ENCODE results near the gene SUPT6H.
A peak's percentile ranks its signal among the peaks of the same experiment; 100 is the strongest.
"Not testable (repeated sequence)": the region's sequence is repeated elsewhere in the genome, so short reads cannot be mapped to it uniquely, and the experiment has no call there.

SUPT6H gene

DNA sequence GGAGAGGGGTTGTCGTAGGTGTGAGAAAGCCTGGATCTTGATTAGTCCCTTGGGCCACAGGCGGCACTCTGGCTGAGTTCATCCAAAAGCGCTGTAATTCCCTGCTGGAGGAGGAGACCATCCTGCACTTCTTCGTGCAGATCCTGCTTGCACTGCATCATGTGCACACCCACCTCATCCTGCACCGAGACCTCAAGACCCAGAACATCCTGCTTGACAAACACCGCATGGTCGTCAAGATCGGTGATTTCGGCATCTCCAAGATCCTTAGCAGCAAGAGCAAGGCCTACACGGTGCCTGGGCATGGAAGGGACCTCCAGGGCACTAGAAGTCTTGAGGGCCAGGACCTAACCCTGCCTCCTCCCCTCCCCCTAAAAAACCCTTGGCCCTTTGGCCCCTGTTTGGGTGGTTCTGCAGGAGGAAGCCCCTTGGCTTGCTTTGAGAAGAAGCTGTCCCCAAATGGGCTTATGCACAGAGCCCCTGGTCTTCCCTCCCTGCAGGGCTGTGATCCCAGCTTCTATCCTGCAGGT is 72.8 kb downstream of the SUPT6H start:
- no peaks in the 10 kb centered on the region for H3K4me1 ChIP-seq (ENCODE audit: control insufficient read depth, insufficient read depth, low read length)
- no peak for DNase-seq (ENCODE audit: low read depth)
- no peak overlapping the region for H3K4me3 ChIP-seq (ENCODE audit: low read length)

GRCh38 chr17:28735242-28735722 is 73.3 kb downstream of the SUPT6H start:
- H3K4me3 ChIP-seq (ENCODE audit: low read length) = no peak overlapping the region
- no peaks in the 10 kb centered on the region for H3K4me1 ChIP-seq (ENCODE audit: control insufficient read depth, insufficient read depth, low read length)
- H3K36me3 ChIP-seq (ENCODE audit: control insufficient read depth, insufficient read depth, low read length, severe bottlenecking) = peaks cover 9% of the 10 kb centered on the region
- H3K9ac ChIP-seq (ENCODE audit: low read length) = no peak overlapping the region
- DNase-seq (ENCODE audit: low read depth) = peak; percentile 42
- no peaks in the 10 kb centered on the region for H3K9me3 ChIP-seq (ENCODE audit: control insufficient read depth, low read length)
- H3K27me3 ChIP-seq (replicated peaks; ENCODE audit: control insufficient read depth, insufficient read depth, low read length) = no peaks in the 10 kb centered on the region

More for the DNA sequence above, 72.8 kb downstream of the SUPT6H start:
- Histone ChIP-seq H3K27me3 (replicated peaks; ENCODE audit: control insufficient read depth, insufficient read depth, low read length) (no peaks in the 10 kb centered on the region), H3K36me3 (ENCODE audit: control insufficient read depth, insufficient read depth, low read length, severe bottlenecking) (peaks cover 9% of the 10 kb centered on the region), H3K9me3 (ENCODE audit: control insufficient read depth, low read length) (no peaks in the 10 kb centered on the region), H3K9ac (ENCODE audit: low read length) (no peak overlapping the region)

GRCh38 chr17:28735913-28736769 is 74.1 kb downstream of the SUPT6H start:
- not testable (repeated sequence) for H3K9me3 ChIP-seq (ENCODE audit: control insufficient read depth, low read length); H3K36me3 ChIP-seq (ENCODE audit: control insufficient read depth, insufficient read depth, low read length, severe bottlenecking); H3K9ac ChIP-seq (ENCODE audit: low read length); DNase-seq (ENCODE audit: low read depth); H3K4me1 ChIP-seq (ENCODE audit: control insufficient read depth, insufficient read depth, low read length); H3K4me3 ChIP-seq (ENCODE audit: low read length); H3K27me3 ChIP-seq (replicated peaks; ENCODE audit: control insufficient read depth, insufficient read depth, low read length)

GRCh38 chr17:28737316-28737715 is 75.3 kb downstream of the SUPT6H start:
- no peak for DNase-seq (ENCODE audit: low read depth)
- peaks cover 9% of the 10 kb centered on the region for H3K36me3 ChIP-seq (ENCODE audit: control insufficient read depth, insufficient read depth, low read length, severe bottlenecking)
- no peaks in the 10 kb centered on the region for H3K27me3 ChIP-seq (replicated peaks; ENCODE audit: control insufficient read depth, insufficient read depth, low read length)
- H3K4me1 ChIP-seq (ENCODE audit: control insufficient read depth, insufficient read depth, low read length) = no peaks in the 10 kb centered on the region
- H3K9ac ChIP-seq (ENCODE audit: low read length) = no peak overlapping the region
- H3K9me3 ChIP-seq (ENCODE audit: control insufficient read depth, low read length) = no peaks in the 10 kb centered on the region
- H3K4me3 ChIP-seq (ENCODE audit: low read length) = no peak overlapping the region

DNA sequence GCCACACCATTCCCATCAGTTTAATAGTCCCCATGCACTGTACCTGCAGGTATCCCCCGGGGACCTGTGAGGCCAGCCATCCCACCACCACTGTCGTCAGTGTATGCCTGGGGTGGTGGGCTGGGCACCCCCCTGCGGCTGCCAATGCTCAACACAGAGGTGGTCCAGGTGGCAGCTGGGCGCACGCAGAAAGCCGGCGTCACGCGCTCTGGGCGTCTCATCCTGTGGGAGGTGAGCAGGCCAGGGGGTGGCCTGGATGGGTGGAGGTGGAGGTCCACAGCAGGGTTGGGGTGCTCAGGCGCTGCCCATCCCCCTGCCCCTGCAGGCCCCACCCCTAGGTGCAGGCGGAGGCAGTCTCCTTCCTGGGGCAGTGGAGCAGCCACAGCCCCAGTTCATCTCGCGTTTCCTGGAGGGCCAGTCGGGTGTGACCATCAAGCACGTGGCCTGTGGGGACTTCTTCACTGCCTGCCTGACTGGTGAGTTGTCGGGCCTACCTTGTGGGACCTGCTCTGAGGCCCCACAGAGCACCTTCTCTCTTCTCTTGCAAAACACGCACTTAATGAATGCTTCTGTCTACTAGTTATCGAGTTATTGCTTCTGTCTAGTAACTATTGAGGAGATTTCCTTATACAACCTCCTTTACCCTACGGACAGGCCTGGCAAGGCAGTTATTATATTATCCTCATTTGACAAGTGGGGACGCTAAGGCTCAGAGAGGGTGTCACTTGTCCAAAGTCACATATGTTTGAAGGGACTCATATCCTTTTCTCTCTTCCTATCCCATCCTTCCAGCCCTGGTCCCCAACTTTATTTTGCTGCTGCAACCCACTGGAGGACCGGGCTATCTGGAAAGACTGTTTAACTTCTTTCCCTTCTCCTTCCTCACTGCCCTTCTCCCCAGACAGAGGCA is 76.0 kb downstream of the SUPT6H start:
- no peaks in the 10 kb centered on the region for H3K9me3 ChIP-seq (ENCODE audit: control insufficient read depth, low read length)
- H3K27me3 ChIP-seq (replicated peaks; ENCODE audit: control insufficient read depth, insufficient read depth, low read length) = no peaks in the 10 kb centered on the region
- no peak for DNase-seq (ENCODE audit: low read depth)
- no peak overlapping the region for H3K4me3 ChIP-seq (ENCODE audit: low read length)
- peaks cover 9% of the 10 kb centered on the region for H3K36me3 ChIP-seq (ENCODE audit: control insufficient read depth, insufficient read depth, low read length, severe bottlenecking)
- H3K4me1 ChIP-seq (ENCODE audit: control insufficient read depth, insufficient read depth, low read length) = peaks cover 7% of the 10 kb centered on the region
- no peak overlapping the region for H3K9ac ChIP-seq (ENCODE audit: low read length)

DNA sequence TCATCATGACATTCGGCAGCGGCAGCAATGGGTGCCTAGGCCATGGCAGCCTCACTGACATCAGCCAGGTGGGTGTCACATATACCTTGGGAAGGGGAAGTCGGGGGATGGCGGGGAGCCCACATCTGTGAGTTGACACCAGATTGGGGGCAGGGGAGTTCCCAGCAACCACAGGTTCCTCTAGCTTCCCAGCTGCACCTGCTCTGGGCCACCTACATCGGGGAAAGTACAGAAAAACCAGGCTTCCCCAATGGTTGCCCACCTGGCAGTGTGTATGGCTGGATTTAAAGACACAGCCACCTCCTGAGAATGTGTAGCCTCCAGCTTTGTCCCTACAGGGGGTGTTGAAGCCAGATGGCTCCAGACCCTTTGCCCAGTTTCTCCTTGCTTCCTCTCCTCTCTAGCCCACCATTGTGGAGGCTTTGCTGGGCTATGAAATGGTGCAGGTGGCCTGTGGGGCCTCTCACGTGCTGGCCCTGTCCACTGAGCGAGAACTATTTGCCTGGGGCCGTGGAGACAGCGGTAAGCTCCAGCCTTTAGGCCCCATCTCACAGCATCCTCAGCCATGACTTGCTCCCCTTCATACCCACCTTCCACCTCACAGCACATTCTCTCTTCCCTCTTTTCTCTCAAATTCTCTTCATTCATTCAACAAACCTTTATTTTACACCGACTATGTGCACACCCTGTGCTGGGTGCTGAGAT is 76.8 kb downstream of the SUPT6H start:
- no peaks in the 10 kb centered on the region for H3K27me3 ChIP-seq (replicated peaks; ENCODE audit: control insufficient read depth, insufficient read depth, low read length)
- H3K9me3 ChIP-seq (ENCODE audit: control insufficient read depth, low read length) = no peaks in the 10 kb centered on the region
- no peak overlapping the region for H3K4me3 ChIP-seq (ENCODE audit: low read length)
- H3K4me1 ChIP-seq (ENCODE audit: control insufficient read depth, insufficient read depth, low read length) = peaks cover 10% of the 10 kb centered on the region
- peaks cover 9% of the 10 kb centered on the region for H3K36me3 ChIP-seq (ENCODE audit: control insufficient read depth, insufficient read depth, low read length, severe bottlenecking)
- no peak overlapping the region for H3K9ac ChIP-seq (ENCODE audit: low read length)
- no peak for DNase-seq (ENCODE audit: low read depth)

DNA sequence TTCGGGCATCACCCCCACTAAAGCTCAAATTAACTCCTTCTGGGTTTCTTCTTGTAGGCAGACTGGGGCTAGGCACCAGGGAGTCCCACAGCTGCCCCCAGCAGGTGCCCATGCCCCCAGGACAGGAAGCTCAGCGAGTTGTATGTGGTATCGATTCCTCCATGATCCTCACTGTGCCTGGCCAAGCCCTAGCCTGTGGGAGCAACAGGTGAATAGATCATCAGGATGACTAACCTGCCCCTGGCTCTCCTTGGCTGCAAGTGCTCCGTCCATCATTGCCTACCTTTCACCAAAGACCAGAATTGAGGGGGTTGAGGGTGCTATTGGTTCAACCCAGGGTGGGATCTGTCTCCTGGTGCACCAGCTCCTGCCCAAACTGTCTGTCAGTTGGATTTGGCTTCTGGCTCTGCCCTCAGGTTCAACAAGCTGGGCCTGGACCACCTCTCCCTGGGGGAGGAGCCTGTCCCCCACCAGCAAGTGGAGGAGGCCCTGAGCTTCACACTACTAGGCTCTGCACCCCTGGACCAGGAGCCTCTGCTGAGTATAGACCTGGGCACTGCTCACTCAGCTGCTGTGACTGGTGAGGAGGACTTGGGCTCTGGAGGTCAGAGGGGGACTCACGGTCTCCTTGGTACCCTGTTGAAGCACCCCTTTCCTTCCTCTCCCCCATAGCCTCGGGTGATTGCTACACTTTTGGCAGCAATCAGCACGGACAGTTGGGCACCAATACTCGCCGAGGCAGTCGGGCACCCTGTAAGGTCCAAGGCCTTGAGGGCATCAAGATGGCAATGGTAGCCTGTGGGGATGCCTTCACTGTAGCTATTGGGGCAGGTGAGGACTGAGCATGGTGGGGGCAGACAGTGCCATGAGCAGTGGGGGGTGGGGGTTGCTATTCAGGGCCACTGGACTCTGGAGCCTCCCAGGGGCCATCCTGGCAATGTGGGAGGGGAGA is 78.7 kb downstream of the SUPT6H start:
- Histone ChIP-seq H3K36me3 (ENCODE audit: control insufficient read depth, insufficient read depth, low read length, severe bottlenecking) (peaks cover 4% of the 10 kb centered on the region), H3K4me1 (ENCODE audit: control insufficient read depth, insufficient read depth, low read length) (peaks cover 14% of the 10 kb centered on the region), H3K9me3 (ENCODE audit: control insufficient read depth, low read length) (no peaks in the 10 kb centered on the region), H3K9ac (ENCODE audit: low read length) (no peak overlapping the region), H3K27me3 (replicated peaks; ENCODE audit: control insufficient read depth, insufficient read depth, low read length) (no peaks in the 10 kb centered on the region), H3K4me3 (ENCODE audit: low read length) (no peak overlapping the region)
- no peak for DNase-seq (ENCODE audit: low read depth)

DNA sequence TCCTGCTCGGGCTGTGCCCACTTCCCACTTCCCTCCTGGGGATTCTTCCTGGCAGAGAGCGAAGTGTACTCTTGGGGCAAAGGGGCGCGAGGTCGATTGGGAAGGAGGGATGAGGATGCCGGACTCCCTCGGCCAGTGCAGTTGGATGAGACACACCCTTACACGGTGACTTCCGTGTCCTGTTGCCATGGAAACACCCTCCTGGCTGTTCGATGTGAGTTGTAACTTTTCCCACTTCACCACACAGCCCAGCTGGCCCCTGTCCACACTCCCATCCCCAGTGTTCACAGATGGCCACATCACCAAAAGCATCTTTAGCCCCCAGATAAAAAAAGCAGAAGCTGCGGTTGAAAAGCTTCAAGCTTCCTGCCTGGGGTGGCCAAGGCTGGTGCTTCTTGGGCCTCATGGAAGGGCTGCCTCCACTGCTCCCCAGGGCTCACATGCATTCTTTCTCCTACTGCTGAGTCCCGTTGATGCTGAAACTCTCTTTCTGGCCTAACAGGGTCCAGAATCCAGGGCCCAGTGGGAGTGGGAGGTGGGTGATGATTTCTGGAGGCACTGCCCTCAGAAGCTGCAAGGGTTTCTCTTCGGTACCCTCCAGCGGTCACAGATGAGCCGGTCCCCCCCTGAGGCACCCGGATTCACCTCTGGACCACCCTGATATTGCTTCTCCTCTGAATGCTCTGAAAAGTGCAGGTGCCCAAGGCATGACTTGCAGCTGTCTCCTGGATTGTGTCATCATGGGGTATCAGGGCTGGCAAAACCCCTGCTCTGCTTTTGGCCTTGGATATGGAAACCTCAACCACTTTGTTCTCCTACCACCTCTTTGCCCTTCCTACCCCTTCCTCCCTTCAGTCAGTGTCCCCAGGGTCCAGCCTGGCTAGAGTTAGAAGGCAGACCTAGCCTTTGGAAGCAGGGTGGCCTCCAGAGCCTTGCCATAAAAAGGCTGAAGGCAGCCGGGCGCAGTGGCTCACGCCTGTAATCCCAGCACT is 79.6 kb downstream of the SUPT6H start:
- Histone ChIP-seq H3K36me3 (ENCODE audit: control insufficient read depth, insufficient read depth, low read length, severe bottlenecking) (peaks cover 4% of the 10 kb centered on the region), H3K4me1 (ENCODE audit: control insufficient read depth, insufficient read depth, low read length) (peaks cover 23% of the 10 kb centered on the region), H3K9ac (ENCODE audit: low read length) (peak overlapping the region; percentile 20), H3K4me3 (ENCODE audit: low read length) (no peak overlapping the region), H3K9me3 (ENCODE audit: control insufficient read depth, low read length) (no peaks in the 10 kb centered on the region), H3K27me3 (replicated peaks; ENCODE audit: control insufficient read depth, insufficient read depth, low read length) (no peaks in the 10 kb centered on the region)
- DNase-seq (ENCODE audit: low read depth) = no peak

GRCh38 chr17:28743243-28744103 is 81.5 kb downstream of the SUPT6H start, which contains the start of gene TRAF4:
TRAF4 (plus strand) TSS chr17:28744011; CDS start chr17:28744113, 102 bp downstream.
- H3K4me1 ChIP-seq (ENCODE audit: control insufficient read depth, insufficient read depth, low read length) = peaks cover 30% of the 10 kb centered on the region
- H3K36me3 ChIP-seq (ENCODE audit: control insufficient read depth, insufficient read depth, low read length, severe bottlenecking) = peaks cover 19% of the 10 kb centered on the region
- peak within 1 kb of the TSS; percentile 84 for H3K4me3 ChIP-seq (ENCODE audit: low read length)
- H3K9me3 ChIP-seq (ENCODE audit: control insufficient read depth, low read length) = no peaks in the 10 kb centered on the region
- DNase-seq (ENCODE audit: low read depth) = peak; percentile 94
- peak within 1 kb of the TSS; percentile 87 for H3K9ac ChIP-seq (ENCODE audit: low read length)
- H3K27me3 ChIP-seq (replicated peaks; ENCODE audit: control insufficient read depth, insufficient read depth, low read length) = no peaks in the 10 kb centered on the region
